NOMO-1 (cell line): Measurements from ENCODE around the gene VIPR2.
"Not testable (repeated sequence)": the region's sequence is repeated elsewhere in the genome, so short reads cannot be mapped to it uniquely, and the experiment has no call there.

ENCODE experiments used
- DNase-seq, 2 experiments: peaks; one replicate each; lab custom pipeline; 2025; ENCODE audit not compliant: unreplicated experiment in 2 of 2; lab: John Stamatoyannopoulos, UW

Gene VIPR2

GRCh38 chr7:158996214-158997109 is 148.2 kb downstream of the VIPR2 start:
- DNase-seq: no peak

- no peak for DNase-seq
These were observed 149.2 kb downstream of the VIPR2 start for GRCh38 chr7:158995514-158995913.

GRCh38 chr7:158994687-158995086 is 150.0 kb downstream of the VIPR2 start:
- DNase-seq: no peak

- no peak for DNase-seq
These were observed 151.1 kb downstream of the VIPR2 start for GRCh38 chr7:158993591-158993990.

- no peak for DNase-seq
These were observed 151.9 kb downstream of the VIPR2 start for GRCh38 chr7:158992759-158993158.

GRCh38 chr7:158991824-158992621 is 152.6 kb downstream of the VIPR2 start:
- DNase-seq: no peak

- DNase-seq: no peak
These were observed 155.7 kb downstream of the VIPR2 start for GRCh38 chr7:158988996-158989395.

GRCh38 chr7:158988302-158988862 is 156.3 kb downstream of the VIPR2 start:
- DNase-seq: no peak

- no peak for DNase-seq
These were observed 157.0 kb downstream of the VIPR2 start for GRCh38 chr7:158987691-158988090.

- DNase-seq: no peak
These were observed 159.1 kb downstream of the VIPR2 start for GRCh38 chr7:158985583-158985982.

- not testable (repeated sequence) for DNase-seq
These were observed 160.7 kb downstream of the VIPR2 start for GRCh38 chr7:158984007-158984406.

GRCh38 chr7:158982080-158982479 is 162.6 kb downstream of the VIPR2 start:
- not testable (repeated sequence) for DNase-seq

GRCh38 chr7:158979635-158980351 is 164.9 kb downstream of the VIPR2 start:
- no peak for DNase-seq

GRCh38 chr7:158979023-158979529 is 165.6 kb downstream of the VIPR2 start:
- DNase-seq: no peak
